Tibial nerve (tissue), 4 donors: ENCODE measurements around the gene OR4D1.

Source experiments
- CTCF ChIP-seq, 5 experiments: fragments of 200-600 bp in 3 of 5; fragments of 450-650 bp in 2 of 5; sonication (generic) in 3 of 5; IDR thresholded peaks; one replicate each; pipeline ENCODE4 v1.5.1; 2016 to 2019; ENCODE audit warnings: antibody characterized with exemption in 5 of 5, mild to moderate bottlenecking in 3 of 5, moderate library complexity in 2 of 5
- EP300 ChIP-seq, 2 donors: sonication (generic); formaldehyde crosslinking; IDR thresholded peaks; one replicate each; pipeline ENCODE4 v1.6.1; 2017; ENCODE audit warnings: antibody characterized with exemption in 2 of 2, mild to moderate bottlenecking in 1 of 2
- POLR2A ChIP-seq, 2 donors: fragments of 450-650 bp; IDR thresholded peaks; one replicate each; pipeline ENCODE4 v1.6.1; 2017; ENCODE audit warnings: antibody characterized with exemption in 2 of 2, mild to moderate bottlenecking in 2 of 2, moderate library complexity in 2 of 2

DNA sequence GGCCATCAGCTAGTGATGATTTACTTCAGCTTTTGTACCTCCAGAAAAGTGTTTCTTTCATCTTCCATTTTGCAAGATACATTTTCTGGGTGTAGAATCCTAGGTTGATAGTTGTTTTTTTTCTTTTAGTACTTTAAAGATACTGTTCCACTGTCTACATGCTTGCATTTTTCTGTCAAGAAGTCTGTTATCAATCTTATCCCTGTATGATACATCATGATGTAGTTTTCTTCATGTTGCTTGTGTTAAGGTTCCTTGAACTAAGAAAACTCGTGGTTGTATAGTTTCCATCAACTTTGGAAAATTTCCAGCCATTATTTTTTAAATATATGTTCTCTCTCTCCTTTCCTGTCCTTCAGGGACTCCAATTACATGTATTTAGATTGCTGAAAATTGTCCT, 40.9 kb upstream of the OR4D1 start:
- no peak for TF ChIP-seq CTCF (IDR thresholded peaks at IDR 0.05)
- no peak for TF ChIP-seq EP300 (IDR thresholded peaks at IDR 0.05)
- no peak for TF ChIP-seq POLR2A (IDR thresholded peaks at IDR 0.05)
